ENCODE measurements around the gene ETFDH. TPM values are rescaled to one million over a fixed set of nuclear protein-coding genes. Genes with fewer than 3 reads are reported as not detected.
A peak's percentile ranks its signal among the peaks of the same experiment; 100 is the strongest.

The ETFDH gene
- polyA plus RNA-seq, 1 experiment: 35.2 TPM

DNA sequence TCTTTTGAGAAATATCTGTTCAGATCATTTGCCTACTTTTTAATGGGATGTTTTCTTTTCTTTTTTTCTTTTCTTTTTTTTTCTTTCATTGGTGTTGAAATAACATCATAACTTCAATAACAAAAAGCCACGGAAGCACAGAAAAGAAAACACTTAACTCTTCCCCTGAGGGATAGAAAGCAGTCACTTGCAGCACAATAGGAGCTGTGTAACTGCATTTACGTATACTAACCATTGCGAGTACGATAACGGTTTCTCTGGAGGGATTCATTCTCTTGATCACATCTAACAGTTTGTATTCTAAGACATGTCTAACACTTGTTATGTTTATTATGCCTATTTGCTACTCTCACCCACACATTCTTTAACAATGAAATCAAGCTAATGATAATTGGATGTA is 27.7 kb upstream of the ETFDH start:
- H3K4me3 ChIP-seq (ENCODE audit: low read depth, low read length): no peak overlapping the region
- CTCF ChIA-PET: no interaction called here
- TF ChIP-seq, protein P1, sequence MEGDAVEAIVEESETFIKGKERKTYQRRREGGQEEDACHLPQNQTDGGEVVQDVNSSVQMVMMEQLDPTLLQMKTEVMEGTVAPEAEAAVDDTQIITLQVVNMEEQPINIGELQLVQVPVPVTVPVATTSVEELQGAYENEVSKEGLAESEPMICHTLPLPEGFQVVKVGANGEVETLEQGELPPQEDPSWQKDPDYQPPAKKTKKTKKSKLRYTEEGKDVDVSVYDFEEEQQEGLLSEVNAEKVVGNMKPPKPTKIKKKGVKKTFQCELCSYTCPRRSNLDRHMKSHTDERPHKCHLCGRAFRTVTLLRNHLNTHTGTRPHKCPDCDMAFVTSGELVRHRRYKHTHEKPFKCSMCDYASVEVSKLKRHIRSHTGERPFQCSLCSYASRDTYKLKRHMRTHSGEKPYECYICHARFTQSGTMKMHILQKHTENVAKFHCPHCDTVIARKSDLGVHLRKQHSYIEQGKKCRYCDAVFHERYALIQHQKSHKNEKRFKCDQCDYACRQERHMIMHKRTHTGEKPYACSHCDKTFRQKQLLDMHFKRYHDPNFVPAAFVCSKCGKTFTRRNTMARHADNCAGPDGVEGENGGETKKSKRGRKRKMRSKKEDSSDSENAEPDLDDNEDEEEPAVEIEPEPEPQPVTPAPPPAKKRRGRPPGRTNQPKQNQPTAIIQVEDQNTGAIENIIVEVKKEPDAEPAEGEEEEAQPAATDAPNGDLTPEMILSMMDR (IDR thresholded peaks at IDR 0.05; ENCODE audit: low read depth, low read length): no peak
- H3K27me3 ChIP-seq (ENCODE audit: control insufficient read depth, insufficient read depth, low read length): no peaks in the 10 kb centered on the region
- H3K9me3 ChIP-seq (ENCODE audit: control insufficient read depth, insufficient read depth, low read length): no peaks in the 10 kb centered on the region
- no peak overlapping the region for H3K27ac ChIP-seq (ENCODE audit: low read depth, low read length)
- POLR2A ChIA-PET: no interaction called here
- no peak for DNase-seq (ENCODE audit: low read depth, low spot score)

DNA sequence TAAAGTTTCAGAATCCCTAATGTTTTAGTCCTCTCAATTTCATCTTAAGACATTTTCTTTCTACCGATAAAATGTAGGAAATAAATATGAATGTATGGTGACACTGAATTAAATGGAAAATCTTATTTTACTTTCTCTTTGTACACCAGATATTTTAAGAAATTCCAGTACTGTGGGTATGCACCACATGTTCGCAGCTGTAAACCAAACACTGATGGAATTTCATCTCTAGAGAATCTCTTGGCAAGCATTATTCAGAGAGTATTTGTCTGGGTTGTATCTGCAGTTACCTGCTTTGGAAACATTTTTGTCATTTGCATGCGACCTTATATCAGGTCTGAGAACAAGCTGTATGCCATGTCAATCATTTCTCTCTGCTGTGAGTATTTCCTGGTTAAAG is 27.3 kb upstream of the ETFDH start:
- Histone ChIP-seq H3K4me3 (ENCODE audit: low read depth, low read length) (no peak overlapping the region), H3K27me3 (ENCODE audit: control insufficient read depth, insufficient read depth, low read length) (no peaks in the 10 kb centered on the region), H3K27ac (ENCODE audit: low read depth, low read length) (no peak overlapping the region), H3K9me3 (ENCODE audit: control insufficient read depth, insufficient read depth, low read length) (no peaks in the 10 kb centered on the region)
- POLR2A ChIA-PET: no interaction called here
- DNase-seq (ENCODE audit: low read depth, low spot score): no peak
- CTCF ChIA-PET: no interaction called here
- TF ChIP-seq, protein P1 (IDR thresholded peaks at IDR 0.05; ENCODE audit: low read depth, low read length): no peak

DNA sequence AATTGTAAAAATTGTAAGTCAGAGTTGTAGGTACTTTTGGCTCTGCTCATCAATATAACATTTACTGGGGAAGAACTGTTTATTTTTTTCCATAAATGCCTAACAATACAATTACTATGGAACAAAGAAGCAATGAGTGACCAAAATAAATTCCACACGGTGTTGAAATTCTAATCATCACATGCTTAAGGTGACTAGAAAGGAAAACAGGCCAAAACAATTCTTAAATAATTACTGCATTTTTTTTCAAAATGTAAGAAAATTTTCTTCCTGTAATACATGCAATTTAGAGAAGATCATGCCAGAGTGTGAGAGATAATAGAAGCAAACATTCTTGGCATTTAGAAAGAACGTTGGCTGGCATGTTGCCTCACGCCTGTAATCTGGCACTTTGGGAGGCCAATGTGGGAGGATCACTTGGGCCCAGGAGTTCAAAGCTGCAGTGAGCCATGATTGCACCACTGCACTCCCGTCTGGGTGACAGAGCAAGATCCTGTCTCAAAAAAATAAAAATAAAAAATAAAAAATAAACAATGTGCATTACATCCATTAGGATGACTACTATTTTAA is 22.9 kb upstream of the ETFDH start:
- Histone ChIP-seq H3K4me3 (ENCODE audit: low read depth, low read length) (no peak overlapping the region), H3K9me3 (ENCODE audit: control insufficient read depth, insufficient read depth, low read length) (no peaks in the 10 kb centered on the region), H3K27me3 (ENCODE audit: control insufficient read depth, insufficient read depth, low read length) (no peaks in the 10 kb centered on the region), H3K27ac (ENCODE audit: low read depth, low read length) (no peak overlapping the region)
- no peak for DNase-seq (ENCODE audit: low read depth, low spot score)
- POLR2A ChIA-PET: no interaction called here
- CTCF ChIA-PET: no interaction called here
- TF ChIP-seq, protein P1 (IDR thresholded peaks at IDR 0.05; ENCODE audit: low read depth, low read length): no peak

DNA sequence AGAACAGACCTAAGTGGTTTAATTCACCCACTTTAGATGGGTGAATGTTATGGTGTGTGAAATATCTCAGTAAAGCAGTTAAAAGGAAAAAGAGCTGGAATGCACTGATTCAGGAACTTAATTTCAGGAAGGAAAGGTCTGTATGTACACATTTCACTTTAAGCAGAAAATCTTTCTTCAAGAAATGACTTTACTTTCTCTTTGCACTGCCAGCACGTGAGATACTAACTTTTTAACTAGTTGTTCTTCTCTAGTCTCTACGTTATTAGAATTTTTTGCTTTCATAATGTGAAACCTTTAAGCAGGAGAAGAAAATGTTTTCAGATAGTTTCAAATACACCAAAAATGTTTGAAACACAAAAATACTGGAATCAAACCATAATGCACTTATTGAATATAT is 19.2 kb upstream of the ETFDH start:
- TF ChIP-seq, protein P1 (IDR thresholded peaks at IDR 0.05; ENCODE audit: low read depth, low read length): no peak
- Histone ChIP-seq H3K4me3 (ENCODE audit: low read depth, low read length) (peak overlapping the region; percentile 35), H3K9me3 (ENCODE audit: control insufficient read depth, insufficient read depth, low read length) (no peaks in the 10 kb centered on the region; the same call in 1 of the 2 replicates), H3K27ac (ENCODE audit: low read depth, low read length) (no peak overlapping the region), H3K27me3 (ENCODE audit: control insufficient read depth, insufficient read depth, low read length) (no peaks in the 10 kb centered on the region)
- ChIA-PET CTCF (interaction anchor here (2.7 kb wide), 1 partner anchor 27 kb away, joined by 8 read pairs; no protein-coding TSS in a partner anchor), POLR2A (no interaction called here)
- no peak for DNase-seq (ENCODE audit: low read depth, low spot score)

DNA sequence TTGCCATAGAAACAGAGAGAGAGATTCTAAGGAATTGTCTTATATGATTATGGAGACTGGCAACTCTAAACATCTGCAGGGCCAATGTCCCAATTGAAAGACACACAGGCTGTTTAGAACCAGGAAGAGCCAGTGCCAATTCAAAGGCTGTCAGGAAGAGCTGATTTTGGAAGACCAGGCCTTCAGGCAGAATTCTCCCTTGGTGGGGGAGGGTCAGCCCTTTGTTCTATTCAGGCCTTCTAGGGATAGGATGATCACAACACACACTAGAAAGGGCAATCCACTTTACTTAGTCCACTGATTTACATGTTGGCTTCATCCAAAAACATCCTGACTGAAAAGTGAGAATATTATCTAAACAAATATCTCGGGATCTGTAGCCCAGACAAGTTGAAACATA is 15.7 kb upstream of the ETFDH start:
- CTCF ChIA-PET: no interaction called here
- DNase-seq (ENCODE audit: low read depth, low spot score): no peak
- TF ChIP-seq, protein P1 (IDR thresholded peaks at IDR 0.05; ENCODE audit: low read depth, low read length): no peak
- Histone ChIP-seq H3K4me3 (ENCODE audit: low read depth, low read length) (no peak overlapping the region), H3K27me3 (ENCODE audit: control insufficient read depth, insufficient read depth, low read length) (no peaks in the 10 kb centered on the region), H3K9me3 (ENCODE audit: control insufficient read depth, insufficient read depth, low read length) (no peaks in the 10 kb centered on the region; the same call in 1 of the 2 replicates), H3K27ac (ENCODE audit: low read depth, low read length) (no peak overlapping the region)
- POLR2A ChIA-PET: no interaction called here
